GM19397 (cell line): ENCODE data around the gene GRIN2A.

ENCODE experiments used
- ATAC-seq: cut with Tn5 transposase; IDR thresholded peaks from one replicate; pipeline ENCODE4 v1.9.1; 2021; ENCODE audit warnings: mild to moderate bottlenecking, moderate library complexity; ENCODE audit not compliant: unreplicated experiment

Gene GRIN2A

GRCh38 chr16:9977333-9977897, 204.8 kb downstream of the GRIN2A start:
- no peak for ATAC-seq

GRCh38 chr16:9976601-9977000, 205.6 kb downstream of the GRIN2A start:
- no peak for ATAC-seq

- ATAC-seq, result no peak
Measured at GRCh38 chr16:9971907-9972306, 210.3 kb downstream of the GRIN2A start.

GRCh38 chr16:9970796-9971195, 211.4 kb downstream of the GRIN2A start:
- ATAC-seq, result no peak

- no peak for ATAC-seq
Measured at GRCh38 chr16:9970244-9970643, 212.0 kb downstream of the GRIN2A start.

GRCh38 chr16:9969580-9969979, 212.6 kb downstream of the GRIN2A start:
- ATAC-seq, result no peak

- ATAC-seq, result no peak
Measured at GRCh38 chr16:9966569-9967157, 215.6 kb downstream of the GRIN2A start.

- no peak for ATAC-seq
Measured at GRCh38 chr16:9965079-9965478, 217.1 kb downstream of the GRIN2A start.

- ATAC-seq, result no peak
Measured at GRCh38 chr16:9964426-9964825, 217.8 kb downstream of the GRIN2A start.

- ATAC-seq, result no peak
Measured at GRCh38 chr16:9957433-9957832, 224.8 kb downstream of the GRIN2A start.

GRCh38 chr16:9957002-9957401, 225.2 kb downstream of the GRIN2A start:
- ATAC-seq, result no peak

GRCh38 chr16:9955677-9956076, 226.6 kb downstream of the GRIN2A start:
- ATAC-seq, result no peak

- no peak for ATAC-seq
Measured at GRCh38 chr16:9953908-9954570, 228.2 kb downstream of the GRIN2A start.

GRCh38 chr16:9950658-9951057, 231.6 kb downstream of the GRIN2A start:
- ATAC-seq, result no peak

GRCh38 chr16:9949396-9949795, 232.8 kb downstream of the GRIN2A start:
- ATAC-seq, result no peak

GRCh38 chr16:9948933-9949332, 233.3 kb downstream of the GRIN2A start:
- no peak for ATAC-seq

- ATAC-seq, result no peak
Measured at GRCh38 chr16:9946022-9946720, 236.1 kb downstream of the GRIN2A start.

- no peak for ATAC-seq
Measured at GRCh38 chr16:9943121-9943520, 239.1 kb downstream of the GRIN2A start.

- no peak for ATAC-seq
Measured at GRCh38 chr16:9941245-9941644, 241.0 kb downstream of the GRIN2A start.

- ATAC-seq, result no peak
Measured at GRCh38 chr16:9934723-9935508, 247.3 kb downstream of the GRIN2A start.
